GM21515 (cell line): ENCODE results near the gene MAST1.
A peak's percentile ranks its signal among the peaks of the same experiment; 100 is the strongest.
"Not testable (repeated sequence)": the region's sequence is repeated elsewhere in the genome, so short reads cannot be mapped to it uniquely, and the experiment has no call there.

Source experiments
- ATAC-seq: cut with Tn5 transposase; IDR thresholded peaks from one replicate; pipeline ENCODE4 v1.9.1; 2021; ENCODE audit not compliant: unreplicated experiment

The MAST1 gene

GRCh38 chr19:12800923-12801465 is 37.3 kb upstream of the MAST1 start:
- no peak for ATAC-seq

DNA sequence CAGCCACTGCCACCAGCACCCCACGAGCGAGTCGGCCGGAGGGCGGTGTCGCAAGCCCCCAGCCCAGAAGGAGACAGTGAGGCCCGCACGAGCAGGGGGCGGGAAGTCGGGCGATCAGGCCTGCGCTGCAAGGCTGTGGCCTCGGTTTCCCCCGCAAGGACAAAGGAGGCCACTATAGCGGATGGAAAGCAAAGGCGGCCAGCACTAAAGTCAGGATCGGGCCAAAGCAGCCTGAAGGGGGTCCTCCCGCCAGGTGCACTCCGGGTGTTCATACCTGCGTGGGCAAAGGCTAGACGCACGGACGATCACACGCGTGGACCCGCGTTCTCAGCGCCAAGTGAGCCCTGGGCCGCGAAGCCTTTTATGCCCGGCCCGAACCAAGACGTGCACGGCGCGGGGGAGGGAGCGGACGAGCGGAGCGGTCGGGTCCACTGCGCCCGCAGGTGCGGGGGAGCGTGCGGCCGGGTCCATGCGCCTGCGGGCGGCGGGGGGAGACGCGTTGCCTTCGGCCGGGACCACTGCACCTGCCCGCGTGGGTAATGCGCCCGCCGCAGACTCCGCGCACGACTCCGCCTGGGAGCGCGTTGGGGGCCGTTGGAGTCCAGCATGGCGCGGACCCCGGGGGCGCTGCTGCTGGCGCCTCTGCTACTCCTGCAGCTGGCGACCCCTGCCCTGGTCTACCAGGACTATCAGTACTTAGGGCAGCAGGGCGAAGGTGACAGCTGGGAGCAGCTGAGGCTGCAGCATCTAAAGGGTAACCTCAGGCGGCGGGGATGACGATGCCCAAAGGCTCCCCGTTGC is 36.6 kb upstream of the MAST1 start, which contains the start of the genes PRDX2 and THSD8:
Gene PRDX2 (minus strand): TSS at position 335 of the 801 bp plus-strand sequence. CDS start 539 bp downstream, outside the sequence.
Gene THSD8 (plus strand): TSS at position 604 of the 801 bp plus-strand sequence. CDS start 3 bp downstream, at position 607.
- no peak for ATAC-seq

GRCh38 chr19:12802267-12803106 is 35.8 kb upstream of the MAST1 start:
- no peak for ATAC-seq

- no peak for ATAC-seq
Measured at GRCh38 chr19:12804051-12804450, 34.3 kb upstream of the MAST1 start.

DNA sequence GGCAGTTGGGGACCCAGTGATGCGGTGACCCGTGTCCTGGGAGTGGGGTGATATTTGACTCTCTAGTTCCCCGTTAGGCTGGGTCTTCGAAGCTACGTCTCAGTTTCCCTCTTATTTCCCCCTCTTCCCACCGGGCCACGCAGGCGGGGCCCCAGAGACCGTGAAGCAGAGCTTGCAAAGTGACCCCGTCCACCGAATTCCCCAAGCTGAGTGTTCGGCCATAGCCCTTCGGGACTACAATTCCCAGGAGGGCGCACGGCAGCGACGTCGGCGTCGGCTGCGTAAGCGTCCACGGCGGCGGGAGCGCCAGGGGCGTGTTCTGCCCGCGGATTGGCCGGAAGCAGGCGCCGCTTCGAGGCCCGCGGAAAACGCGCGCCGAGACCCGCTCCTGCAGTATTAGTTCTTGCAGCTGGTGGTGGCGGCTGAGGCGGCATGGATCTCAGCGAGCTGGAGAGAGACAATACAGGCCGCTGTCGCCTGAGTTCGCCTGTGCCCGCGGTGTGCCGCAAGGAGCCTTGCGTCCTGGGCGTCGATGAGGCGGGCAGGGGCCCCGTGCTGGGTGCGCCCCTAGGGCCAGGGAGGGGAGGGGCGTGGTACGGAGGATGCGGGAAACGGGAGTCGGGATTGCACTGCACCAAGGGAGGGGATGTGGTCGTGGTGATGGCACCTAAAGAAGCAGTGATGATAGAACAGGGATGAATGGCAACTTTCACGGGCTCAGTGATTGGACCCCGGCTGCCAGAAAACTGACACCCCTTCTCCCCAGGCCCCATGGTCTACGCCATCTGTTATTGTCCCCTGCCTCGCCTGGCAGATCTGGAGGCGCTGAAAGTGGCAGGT is 31.9 kb upstream of the MAST1 start, which contains the start of gene RNASEH2A:
Gene RNASEH2A (plus strand): TSS at position 343 of the 840 bp plus-strand sequence. CDS start 90 bp downstream, at position 433.
- ATAC-seq = peak; percentile 76

- ATAC-seq = no peak
Measured at GRCh38 chr19:12815088-12815487, 23.2 kb upstream of the MAST1 start.

DNA sequence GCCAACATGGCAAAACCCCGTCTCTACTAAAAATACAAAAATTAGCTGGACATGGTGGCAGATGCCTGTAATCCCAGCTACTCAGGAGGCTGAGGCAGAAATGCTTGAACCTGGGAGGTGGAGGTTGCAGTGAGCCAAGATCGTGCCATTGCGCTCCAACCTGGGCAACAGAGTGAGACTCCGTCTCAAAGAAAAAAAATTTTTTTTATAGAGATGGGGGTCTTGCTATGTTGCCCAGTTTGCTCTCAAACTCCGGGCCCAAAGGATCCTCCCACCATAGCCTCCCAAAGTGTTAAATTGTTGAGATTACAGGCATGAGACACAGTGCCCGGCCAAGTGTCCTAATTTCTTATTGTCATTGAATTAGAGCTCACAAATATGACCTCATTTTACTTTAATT is 21.1 kb upstream of the MAST1 start:
- not testable (repeated sequence) for ATAC-seq

DNA sequence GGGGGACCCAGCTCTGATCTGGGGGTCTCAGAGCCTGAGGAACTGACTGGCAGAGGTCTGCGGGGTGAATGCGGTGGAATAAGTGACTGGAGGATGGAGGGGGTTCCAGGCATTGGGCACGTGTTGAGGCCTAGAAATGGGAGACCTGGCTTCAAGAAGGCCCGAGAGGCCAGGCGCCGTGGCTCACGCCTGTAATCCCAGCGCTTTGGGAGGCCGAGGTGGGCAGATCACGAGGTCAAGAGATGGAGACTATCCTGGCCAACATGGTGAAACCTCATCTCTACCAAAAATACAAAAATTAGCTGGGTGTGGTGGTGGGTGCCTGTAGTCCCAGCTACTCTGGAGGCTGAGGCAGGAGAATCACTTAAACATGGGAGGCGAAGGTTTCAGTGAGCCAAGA is 20.5 kb upstream of the MAST1 start:
- ATAC-seq = not testable (repeated sequence)

GRCh38 chr19:12821761-12822160 is 16.6 kb upstream of the MAST1 start:
- no peak for ATAC-seq

GRCh38 chr19:12825254-12826131 is 12.8 kb upstream of the MAST1 start:
- no peak for ATAC-seq

- ATAC-seq = no peak
Measured at GRCh38 chr19:12828494-12828893, 9.8 kb upstream of the MAST1 start.

DNA sequence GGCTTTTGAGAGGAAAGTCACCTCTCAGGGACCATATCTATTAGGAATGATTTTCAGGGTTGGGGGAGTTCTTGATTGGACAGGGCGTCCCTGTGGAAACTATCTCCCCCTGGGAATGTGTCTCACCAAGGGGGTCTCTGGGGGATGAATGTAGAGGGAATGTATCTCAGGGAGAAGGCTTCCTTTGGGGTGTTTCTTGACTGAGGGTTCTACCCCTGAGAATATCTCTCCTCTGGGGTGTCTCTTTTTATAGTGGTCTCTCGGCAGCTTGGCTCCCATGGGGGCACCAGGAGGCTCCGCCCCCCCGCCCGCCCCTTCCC is 4.9 kb upstream of the MAST1 start:
- ATAC-seq = no peak

- ATAC-seq = no peak
Measured at GRCh38 chr19:12833738-12834565, 4.4 kb upstream of the MAST1 start.

DNA sequence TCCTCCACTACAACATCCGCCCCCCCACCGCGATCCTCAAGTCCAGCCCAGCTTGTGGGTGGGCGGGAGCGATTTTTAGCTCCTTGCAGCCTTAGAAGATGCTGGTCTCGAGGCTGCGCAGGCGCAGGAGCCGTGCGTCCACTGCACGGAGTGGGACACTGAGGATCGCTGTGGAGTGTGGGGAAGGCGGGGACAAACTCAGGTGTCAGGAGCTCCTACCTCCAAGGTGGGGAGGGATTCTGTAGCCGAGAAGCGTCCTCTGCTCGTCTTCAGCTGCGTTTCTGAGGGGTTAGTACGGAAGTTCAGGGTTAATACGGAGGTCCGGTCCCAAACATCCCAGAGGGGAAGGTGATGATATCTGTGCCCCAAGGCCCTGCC is 3.8 kb upstream of the MAST1 start, which contains the start of gene RTBDN:
Gene RTBDN (minus strand): TSS at position 14 of the 378 bp plus-strand sequence. CDS start 4,600 bp downstream, outside the sequence.
- ATAC-seq = no peak

GRCh38 chr19:12834976-12835757 is 3.1 kb upstream of the MAST1 start:
- ATAC-seq = no peak

DNA sequence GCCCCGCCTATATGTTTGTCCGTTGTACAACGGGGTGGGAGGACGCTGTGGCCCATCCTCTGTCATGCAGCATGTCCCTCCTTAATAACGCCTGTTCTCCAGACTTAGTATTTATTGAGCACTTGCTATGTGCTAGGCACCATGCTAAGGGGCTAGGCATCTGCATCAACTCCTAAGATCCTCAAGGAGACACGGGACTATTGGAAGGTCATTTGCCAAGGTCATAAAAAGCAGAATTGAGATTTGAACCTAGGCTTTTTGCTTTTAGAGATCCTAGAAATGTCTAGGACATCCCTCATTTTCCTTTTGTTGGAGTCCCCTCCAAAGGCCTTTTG is 1.8 kb upstream of the MAST1 start:
- no peak for ATAC-seq

DNA sequence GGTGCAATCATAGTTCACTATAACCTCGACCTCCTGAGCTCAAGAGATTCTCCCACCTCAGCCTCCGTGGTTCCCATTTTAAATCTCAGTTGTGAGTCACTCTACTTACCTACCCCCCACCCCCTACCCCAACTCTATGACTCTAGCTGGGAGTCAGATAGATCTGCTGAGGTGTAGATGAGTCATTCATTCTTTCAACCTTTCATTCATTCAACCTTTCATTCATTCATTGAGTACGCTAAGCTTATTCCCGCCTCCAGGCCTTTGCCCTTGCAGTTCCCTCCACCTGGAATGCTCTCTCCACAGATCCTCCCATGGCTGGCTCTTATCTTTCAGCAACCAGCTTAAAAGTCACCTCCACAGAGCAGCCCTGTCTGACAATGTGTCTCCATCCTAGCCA is 1.1 kb upstream of the MAST1 start:
- ATAC-seq = no peak
